Measurements from ENCODE around the gene EPSTI1. TPM values are rescaled to one million over a fixed set of nuclear protein-coding genes. Genes with fewer than 3 reads are reported as not detected.

The EPSTI1 gene
- total RNA-seq, 1 donor from 2014 or later, result 13.2 TPM

- no peak for DNase-seq (ENCODE audit: extremely low spot score, unreplicated experiment)
- Mint-ChIP-seq H3K36me3 (ENCODE audit: unreplicated experiment) (no peaks in the 10 kb centered on the region), H3K4me1 (ENCODE audit: unreplicated experiment) (peaks cover 45% of the 10 kb centered on the region), H3K9me3 (ENCODE audit: unreplicated experiment) (no peaks in the 10 kb centered on the region), H3K27me3 (ENCODE audit: unreplicated experiment) (no peaks in the 10 kb centered on the region), H3K27ac (ENCODE audit: unreplicated experiment) (no peak overlapping the region), H3K4me3 (ENCODE audit: unreplicated experiment) (no peak overlapping the region)
- no peak for TF ChIP-seq CTCF (IDR thresholded peaks at IDR 0.05)
These were observed 23.1 kb downstream of the EPSTI1 start for GRCh38 chr13:42968906-42969305.

- Mint-ChIP-seq H3K36me3 (ENCODE audit: unreplicated experiment) (peaks cover 9% of the 10 kb centered on the region), H3K4me1 (ENCODE audit: unreplicated experiment) (peaks cover 51% of the 10 kb centered on the region), H3K27me3 (ENCODE audit: unreplicated experiment) (no peaks in the 10 kb centered on the region), H3K4me3 (ENCODE audit: unreplicated experiment) (no peak overlapping the region), H3K9me3 (ENCODE audit: unreplicated experiment) (no peaks in the 10 kb centered on the region), H3K27ac (ENCODE audit: unreplicated experiment) (no peak overlapping the region)
- no peak for DNase-seq (ENCODE audit: extremely low spot score, unreplicated experiment)
- no peak for TF ChIP-seq CTCF (IDR thresholded peaks at IDR 0.05)
These were observed 24.4 kb downstream of the EPSTI1 start for GRCh38 chr13:42967660-42968059.

- Mint-ChIP-seq H3K4me3 (ENCODE audit: unreplicated experiment) (no peak overlapping the region), H3K27ac (ENCODE audit: unreplicated experiment) (peak overlapping the region; percentile 61), H3K4me1 (ENCODE audit: unreplicated experiment) (peaks cover 38% of the 10 kb centered on the region), H3K36me3 (ENCODE audit: unreplicated experiment) (peaks cover 19% of the 10 kb centered on the region), H3K9me3 (ENCODE audit: unreplicated experiment) (no peaks in the 10 kb centered on the region), H3K27me3 (ENCODE audit: unreplicated experiment) (no peaks in the 10 kb centered on the region)
- no peak for TF ChIP-seq CTCF (IDR thresholded peaks at IDR 0.05)
- DNase-seq (ENCODE audit: extremely low spot score, unreplicated experiment), result no peak
These were observed 26.8 kb downstream of the EPSTI1 start for GRCh38 chr13:42965281-42965680.

- no peak for TF ChIP-seq CTCF (IDR thresholded peaks at IDR 0.05)
- H3K36me3 Mint-ChIP-seq (ENCODE audit: unreplicated experiment), result peaks cover 21% of the 10 kb centered on the region
- no peaks in the 10 kb centered on the region for H3K27me3 Mint-ChIP-seq (ENCODE audit: unreplicated experiment)
- no peaks in the 10 kb centered on the region for H3K9me3 Mint-ChIP-seq (ENCODE audit: unreplicated experiment)
- H3K4me1 Mint-ChIP-seq (ENCODE audit: unreplicated experiment), result peaks cover 33% of the 10 kb centered on the region
- no peak for DNase-seq (ENCODE audit: extremely low spot score, unreplicated experiment)
- H3K4me3 Mint-ChIP-seq (ENCODE audit: unreplicated experiment), result no peak overlapping the region
- H3K27ac Mint-ChIP-seq (ENCODE audit: unreplicated experiment), result peak overlapping the region; percentile 61
These were observed 27.3 kb downstream of the EPSTI1 start for GRCh38 chr13:42964761-42965161.

- H3K36me3 Mint-ChIP-seq (ENCODE audit: unreplicated experiment), result peaks cover 41% of the 10 kb centered on the region
- H3K4me3 Mint-ChIP-seq (ENCODE audit: unreplicated experiment), result no peak overlapping the region
- DNase-seq (ENCODE audit: extremely low spot score, unreplicated experiment), result no peak
- no peaks in the 10 kb centered on the region for H3K27me3 Mint-ChIP-seq (ENCODE audit: unreplicated experiment)
- no peaks in the 10 kb centered on the region for H3K9me3 Mint-ChIP-seq (ENCODE audit: unreplicated experiment)
- H3K27ac Mint-ChIP-seq (ENCODE audit: unreplicated experiment), result no peak overlapping the region
- peaks cover 13% of the 10 kb centered on the region for H3K4me1 Mint-ChIP-seq (ENCODE audit: unreplicated experiment)
- no peak for TF ChIP-seq CTCF (IDR thresholded peaks at IDR 0.05)
These were observed 32.4 kb downstream of the EPSTI1 start for GRCh38 chr13:42959615-42960014.

Measured in osteocyte (in vitro differentiated cells).